ENCODE measurements around the gene MAGIX.

- TF ChIP-seq, protein P1, sequence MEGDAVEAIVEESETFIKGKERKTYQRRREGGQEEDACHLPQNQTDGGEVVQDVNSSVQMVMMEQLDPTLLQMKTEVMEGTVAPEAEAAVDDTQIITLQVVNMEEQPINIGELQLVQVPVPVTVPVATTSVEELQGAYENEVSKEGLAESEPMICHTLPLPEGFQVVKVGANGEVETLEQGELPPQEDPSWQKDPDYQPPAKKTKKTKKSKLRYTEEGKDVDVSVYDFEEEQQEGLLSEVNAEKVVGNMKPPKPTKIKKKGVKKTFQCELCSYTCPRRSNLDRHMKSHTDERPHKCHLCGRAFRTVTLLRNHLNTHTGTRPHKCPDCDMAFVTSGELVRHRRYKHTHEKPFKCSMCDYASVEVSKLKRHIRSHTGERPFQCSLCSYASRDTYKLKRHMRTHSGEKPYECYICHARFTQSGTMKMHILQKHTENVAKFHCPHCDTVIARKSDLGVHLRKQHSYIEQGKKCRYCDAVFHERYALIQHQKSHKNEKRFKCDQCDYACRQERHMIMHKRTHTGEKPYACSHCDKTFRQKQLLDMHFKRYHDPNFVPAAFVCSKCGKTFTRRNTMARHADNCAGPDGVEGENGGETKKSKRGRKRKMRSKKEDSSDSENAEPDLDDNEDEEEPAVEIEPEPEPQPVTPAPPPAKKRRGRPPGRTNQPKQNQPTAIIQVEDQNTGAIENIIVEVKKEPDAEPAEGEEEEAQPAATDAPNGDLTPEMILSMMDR (IDR thresholded peaks at IDR 0.05): no peak
- TF ChIP-seq POLR2AphosphoS5 (IDR thresholded peaks at IDR 0.05; ENCODE audit: insufficient read depth in 1 of 2, low read depth in 1 of 2) (peak; percentile 74 to 85), POLR2A (IDR thresholded peaks at IDR 0.05) (peak in 1 of 2 donors; percentile 58)
Measured at GRCh38 chrX:49184294-49185281, 22.0 kb downstream of the MAGIX start.
